HG03521 (cell line): ENCODE results near the gene CASP7.
"Not testable (repeated sequence)": the region's sequence is repeated elsewhere in the genome, so short reads cannot be mapped to it uniquely, and the experiment has no call there.

Experiments
- ATAC-seq: cut with Tn5 transposase; IDR thresholded peaks from one replicate; pipeline ENCODE4 v1.9.1; 2021; ENCODE audit warnings: mild to moderate bottlenecking, moderate library complexity; ENCODE audit not compliant: unreplicated experiment

Gene CASP7

GRCh38 chr10:113679463-113680189 lies at the start of gene CASP7:
Gene CASP7 (plus strand): TSS chr10:113679912. CDS start chr10:113697494, 17,582 bp downstream.
- peak; percentile 66 for ATAC-seq

GRCh38 chr10:113630929-113631533 lies 48.7 kb upstream of the CASP7 start:
- ATAC-seq: no peak

- ATAC-seq: no peak
Observed at GRCh38 chr10:113631684-113632367, 47.9 kb upstream of the CASP7 start.

- ATAC-seq: no peak
Observed at GRCh38 chr10:113639966-113640365, 39.7 kb upstream of the CASP7 start.

- no peak for ATAC-seq
Observed at GRCh38 chr10:113641702-113642101, 38.0 kb upstream of the CASP7 start.

- ATAC-seq: no peak
Observed at GRCh38 chr10:113643183-113643582, 36.5 kb upstream of the CASP7 start.

- no peak for ATAC-seq
Observed at GRCh38 chr10:113644185-113645120, 35.3 kb upstream of the CASP7 start.

GRCh38 chr10:113646336-113647201 lies 33.1 kb upstream of the CASP7 start:
- no peak for ATAC-seq

- no peak for ATAC-seq
Observed at GRCh38 chr10:113647812-113648211, 31.9 kb upstream of the CASP7 start.

GRCh38 chr10:113648478-113648877 lies 31.2 kb upstream of the CASP7 start:
- ATAC-seq: no peak

GRCh38 chr10:113650172-113650571 lies 29.5 kb upstream of the CASP7 start:
- ATAC-seq: no peak

- no peak for ATAC-seq
Observed at GRCh38 chr10:113651021-113651420, 28.7 kb upstream of the CASP7 start.

- no peak for ATAC-seq
Observed at GRCh38 chr10:113651898-113652297, 27.8 kb upstream of the CASP7 start.

GRCh38 chr10:113652456-113652855 lies 27.3 kb upstream of the CASP7 start:
- not testable (repeated sequence) for ATAC-seq

- ATAC-seq: no peak
Observed at GRCh38 chr10:113656896-113657295, 22.8 kb upstream of the CASP7 start.

GRCh38 chr10:113657544-113657943 lies 22.2 kb upstream of the CASP7 start:
- no peak for ATAC-seq

- ATAC-seq: no peak
Observed at GRCh38 chr10:113661332-113661731, 18.4 kb upstream of the CASP7 start.

- ATAC-seq: no peak
Observed at GRCh38 chr10:113663142-113663541, 16.6 kb upstream of the CASP7 start.

- no peak for ATAC-seq
Observed at GRCh38 chr10:113663908-113664307, 15.8 kb upstream of the CASP7 start, which contains the start of gene NRAP. Gene NRAP (minus strand): TSS chr10:113664041. CDS start chr10:113663882, 159 bp downstream.

GRCh38 chr10:113665352-113665751 lies 14.4 kb upstream of the CASP7 start:
- ATAC-seq: no peak
